Rectal smooth muscle tissue (tissue), 1 donor: ENCODE measurements around the gene CHRM5.
"Not testable (repeated sequence)": the region's sequence is repeated elsewhere in the genome, so short reads cannot be mapped to it uniquely, and the experiment has no call there.

Source experiments
- H3K27ac ChIP-seq: one replicate; pipeline ENCODE4 v1.7.0; 2013; ENCODE audit warnings: low read depth, low read length, inconsistent platforms
- H3K27me3 ChIP-seq: one replicate; pipeline ENCODE4 v1.7.0; 2013; ENCODE audit warnings: low read length; ENCODE audit not compliant: control insufficient read depth, insufficient read depth
- H3K36me3 ChIP-seq: one replicate; pipeline ENCODE4 v1.7.0; 2013; ENCODE audit warnings: low read length; ENCODE audit not compliant: control insufficient read depth, insufficient read depth
- H3K4me1 ChIP-seq: one replicate; pipeline ENCODE4 v1.7.0; 2013; ENCODE audit warnings: low read length; ENCODE audit not compliant: control insufficient read depth, insufficient read depth
- H3K4me3 ChIP-seq: one replicate; pipeline ENCODE4 v1.7.0; 2013; ENCODE audit warnings: low read length
- H3K9ac ChIP-seq: one replicate; pipeline ENCODE4 v1.7.0; 2013; ENCODE audit warnings: low read length

CHRM5 gene

GRCh38 chr15:34001536-34001935 is 33.2 kb downstream of the CHRM5 start:
- Histone ChIP-seq H3K4me3 (no peak overlapping the region), H3K4me1 (no peaks in the 10 kb centered on the region), H3K9ac (no peak overlapping the region), H3K27me3 (no peaks in the 10 kb centered on the region), H3K36me3 (no peaks in the 10 kb centered on the region), H3K27ac (no peak overlapping the region)

GRCh38 chr15:34006381-34006780 is 38.1 kb downstream of the CHRM5 start:
- Histone ChIP-seq H3K4me3 (no peak overlapping the region), H3K36me3 (no peaks in the 10 kb centered on the region), H3K27ac (no peak overlapping the region), H3K27me3 (no peaks in the 10 kb centered on the region), H3K9ac (no peak overlapping the region), H3K4me1 (no peaks in the 10 kb centered on the region)

GRCh38 chr15:34009656-34010055 is 41.4 kb downstream of the CHRM5 start:
- no peaks in the 10 kb centered on the region for H3K27me3 ChIP-seq
- no peak overlapping the region for H3K9ac ChIP-seq
- H3K4me3 ChIP-seq = no peak overlapping the region
- H3K27ac ChIP-seq = no peak overlapping the region
- no peaks in the 10 kb centered on the region for H3K4me1 ChIP-seq
- no peaks in the 10 kb centered on the region for H3K36me3 ChIP-seq

- H3K4me3 ChIP-seq = no peak overlapping the region
- H3K36me3 ChIP-seq = no peaks in the 10 kb centered on the region
- H3K27ac ChIP-seq = no peak overlapping the region
- no peaks in the 10 kb centered on the region for H3K27me3 ChIP-seq
- no peak overlapping the region for H3K9ac ChIP-seq
- no peaks in the 10 kb centered on the region for H3K4me1 ChIP-seq
Measured at GRCh38 chr15:34010921-34011320, 42.6 kb downstream of the CHRM5 start.

- H3K36me3 ChIP-seq = no peaks in the 10 kb centered on the region
- H3K4me1 ChIP-seq = no peaks in the 10 kb centered on the region
- H3K27me3 ChIP-seq = no peaks in the 10 kb centered on the region
- no peak overlapping the region for H3K9ac ChIP-seq
- no peak overlapping the region for H3K27ac ChIP-seq
- no peak overlapping the region for H3K4me3 ChIP-seq
Measured at GRCh38 chr15:34011481-34011880, 43.2 kb downstream of the CHRM5 start.

GRCh38 chr15:34012461-34013028 is 44.2 kb downstream of the CHRM5 start:
- Histone ChIP-seq H3K27me3 (no peaks in the 10 kb centered on the region), H3K4me3 (no peak overlapping the region), H3K27ac (no peak overlapping the region), H3K36me3 (no peaks in the 10 kb centered on the region), H3K4me1 (no peaks in the 10 kb centered on the region), H3K9ac (no peak overlapping the region)

- Histone ChIP-seq H3K27me3 (no peaks in the 10 kb centered on the region), H3K4me1 (no peaks in the 10 kb centered on the region), H3K9ac (no peak overlapping the region), H3K4me3 (no peak overlapping the region), H3K27ac (no peak overlapping the region), H3K36me3 (no peaks in the 10 kb centered on the region)
Measured at GRCh38 chr15:34013746-34014145, 45.4 kb downstream of the CHRM5 start.

GRCh38 chr15:34014556-34014955 is 46.3 kb downstream of the CHRM5 start:
- no peak overlapping the region for H3K4me3 ChIP-seq
- H3K27me3 ChIP-seq = no peaks in the 10 kb centered on the region
- H3K27ac ChIP-seq = no peak overlapping the region
- no peaks in the 10 kb centered on the region for H3K36me3 ChIP-seq
- no peak overlapping the region for H3K9ac ChIP-seq
- no peaks in the 10 kb centered on the region for H3K4me1 ChIP-seq

GRCh38 chr15:34018021-34018645 is 49.8 kb downstream of the CHRM5 start:
- no peaks in the 10 kb centered on the region for H3K27me3 ChIP-seq
- no peaks in the 10 kb centered on the region for H3K4me1 ChIP-seq
- H3K9ac ChIP-seq = no peak overlapping the region
- H3K36me3 ChIP-seq = no peaks in the 10 kb centered on the region
- H3K27ac ChIP-seq = no peak overlapping the region
- no peak overlapping the region for H3K4me3 ChIP-seq

- H3K9ac ChIP-seq, H3K27me3 ChIP-seq, H3K36me3 ChIP-seq, H3K4me1 ChIP-seq, H3K27ac ChIP-seq, H3K4me3 ChIP-seq: not testable (repeated sequence)
Measured at GRCh38 chr15:34018738-34019137, 50.4 kb downstream of the CHRM5 start.

GRCh38 chr15:34019369-34019990 is 51.2 kb downstream of the CHRM5 start:
- no peaks in the 10 kb centered on the region for H3K36me3 ChIP-seq
- H3K4me1 ChIP-seq = no peaks in the 10 kb centered on the region
- H3K27ac ChIP-seq = no peak overlapping the region
- no peak overlapping the region for H3K9ac ChIP-seq
- H3K27me3 ChIP-seq = no peaks in the 10 kb centered on the region
- no peak overlapping the region for H3K4me3 ChIP-seq

- no peaks in the 10 kb centered on the region for H3K36me3 ChIP-seq
- H3K27ac ChIP-seq = no peak overlapping the region
- no peak overlapping the region for H3K4me3 ChIP-seq
Measured at GRCh38 chr15:34023907-34024306, 55.6 kb downstream of the CHRM5 start.

GRCh38 chr15:34025252-34025651 is 57.0 kb downstream of the CHRM5 start:
- H3K36me3 ChIP-seq = no peaks in the 10 kb centered on the region
- no peaks in the 10 kb centered on the region for H3K27me3 ChIP-seq
- H3K9ac ChIP-seq = no peak overlapping the region
- no peak overlapping the region for H3K27ac ChIP-seq
- no peaks in the 10 kb centered on the region for H3K4me1 ChIP-seq
- H3K4me3 ChIP-seq = no peak overlapping the region

More at GRCh38 chr15:34023907-34024306, 55.6 kb downstream of the CHRM5 start:
- Histone ChIP-seq H3K4me1 (no peaks in the 10 kb centered on the region), H3K27me3 (no peaks in the 10 kb centered on the region), H3K9ac (no peak overlapping the region)
